Mesenteric fat pad (tissue), 1 donor: Measurements from ENCODE around the gene PRICKLE2. TPM values are rescaled to one million over a fixed set of nuclear protein-coding genes. Genes with fewer than 3 reads are reported as not detected.

Experiments used
- DNase-seq: peaks from one replicate; pipeline ENCODE4 v3.0.0-alpha.2; 2020; ENCODE audit warnings: low spot score
- total RNA-seq: library from RNA; stranded (reverse); fragmentation: NEBNext Ultra II Directional; extraction: Animal tissue kit (Norgen Biotek cat#: 25700); gene quantifications from one replicate; pipeline ENCODE4 v1.2.1, GENCODE V29; 2021
- donor health status: DM: yes; HTN: yes; CAD: no.

Gene PRICKLE2
- total RNA-seq, 1 donor from 2014 or later: 65.7 TPM

DNA sequence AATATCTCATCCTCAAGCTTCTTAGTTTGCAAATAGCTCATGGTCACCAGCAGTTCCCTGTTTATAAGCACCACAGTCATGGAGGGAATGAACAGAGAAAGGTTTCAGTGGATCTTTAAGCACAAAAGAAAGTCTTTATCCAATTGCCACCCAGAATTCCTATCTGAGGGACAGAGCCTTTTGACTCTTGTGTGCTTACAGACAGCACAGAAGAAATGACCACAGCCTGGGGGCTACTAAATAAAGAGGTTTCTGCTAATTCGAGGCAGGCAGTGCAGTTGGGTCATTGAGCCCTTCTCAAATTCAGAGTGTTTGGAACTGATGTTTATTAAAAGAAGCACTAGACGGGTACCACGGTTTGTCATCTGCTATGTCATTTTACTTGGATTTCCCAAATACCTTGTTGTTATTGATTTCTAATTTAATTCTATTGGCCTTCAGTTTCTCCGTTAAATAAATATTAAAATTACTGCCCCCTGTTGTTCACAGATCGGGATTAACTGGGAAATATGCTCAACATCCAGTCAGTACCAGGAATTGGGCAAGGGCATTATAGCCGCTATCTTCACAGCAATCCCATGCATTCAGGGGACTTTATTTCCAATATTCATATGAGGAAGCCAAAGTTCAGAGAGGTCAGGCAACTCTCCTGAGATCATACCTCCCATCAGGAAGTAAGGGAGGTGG lies 3.6 kb downstream of the PRICKLE2 start:
- DNase-seq: no peak

DNA sequence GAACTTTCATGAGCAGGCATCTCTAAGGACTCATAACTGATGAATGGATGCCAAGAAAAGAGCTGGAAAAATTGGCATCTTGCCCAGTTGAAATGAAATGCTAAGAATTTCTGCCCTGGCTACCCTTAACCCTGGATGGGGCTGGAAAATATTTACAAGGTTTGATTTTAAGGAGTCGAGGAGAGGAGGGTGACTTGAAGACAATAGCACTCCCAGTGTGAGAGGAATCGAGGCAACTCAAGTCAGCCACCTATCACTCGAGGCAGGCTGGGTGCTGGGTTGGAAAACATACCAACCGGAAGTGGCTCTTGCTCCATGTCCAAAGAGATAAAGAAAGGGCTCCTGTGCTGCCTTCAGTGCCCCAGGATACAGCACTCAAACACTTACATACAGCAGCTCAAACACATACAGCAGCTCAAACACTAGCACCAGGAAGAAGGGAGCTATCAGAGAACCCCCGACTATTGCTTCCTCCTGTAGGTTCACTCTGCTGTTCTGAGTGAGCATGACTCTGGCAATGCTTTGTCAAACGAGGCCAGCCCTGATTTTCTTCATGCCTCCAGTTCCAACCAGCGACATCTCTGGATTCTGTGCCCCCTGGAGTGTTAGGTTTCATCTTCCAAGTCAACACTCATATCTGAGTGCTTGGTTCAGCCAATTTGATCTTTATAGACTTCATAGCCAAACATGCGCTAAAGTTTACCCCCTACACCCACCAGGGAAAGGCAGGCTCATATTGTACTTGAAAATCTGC lies 4.9 kb downstream of the PRICKLE2 start:
- DNase-seq: no peak

DNA sequence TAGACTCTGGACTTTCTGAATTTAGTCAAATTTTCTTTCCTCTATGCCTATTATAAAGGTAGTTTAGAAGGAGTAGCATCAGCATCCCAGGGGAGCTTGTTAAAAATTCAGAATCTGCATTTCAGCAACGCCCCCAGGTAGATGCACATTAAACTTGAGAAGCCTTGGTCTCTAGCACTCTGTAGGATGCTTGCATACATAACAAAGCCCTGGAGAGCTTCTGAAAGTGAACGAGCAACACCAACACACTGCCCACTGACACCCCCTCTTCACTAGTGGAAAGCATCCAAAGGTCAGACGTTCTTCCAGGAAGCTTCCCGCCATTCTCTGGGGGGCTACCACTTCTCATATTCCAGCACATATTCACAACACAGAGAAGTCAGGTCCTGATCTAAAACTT lies 6.5 kb downstream of the PRICKLE2 start:
- no peak for DNase-seq

DNA sequence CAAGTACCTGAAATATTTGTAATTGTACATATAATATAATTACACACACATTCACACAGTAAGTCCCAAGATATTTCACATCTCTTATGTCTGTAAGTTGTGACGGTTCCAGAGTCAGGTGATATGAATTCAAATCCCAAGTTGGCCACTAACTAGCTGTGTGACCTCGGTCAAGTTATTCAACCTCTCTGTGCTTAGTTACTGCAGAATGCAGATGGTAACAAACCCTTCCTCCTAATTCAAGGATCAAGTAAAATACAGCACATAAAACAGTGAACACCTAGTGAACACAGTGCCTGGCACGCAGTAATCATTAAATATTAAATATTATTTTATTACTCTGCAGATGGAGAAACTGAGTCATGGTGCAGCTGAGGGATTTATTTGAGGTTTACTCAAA lies 6.9 kb downstream of the PRICKLE2 start:
- no peak for DNase-seq

DNA sequence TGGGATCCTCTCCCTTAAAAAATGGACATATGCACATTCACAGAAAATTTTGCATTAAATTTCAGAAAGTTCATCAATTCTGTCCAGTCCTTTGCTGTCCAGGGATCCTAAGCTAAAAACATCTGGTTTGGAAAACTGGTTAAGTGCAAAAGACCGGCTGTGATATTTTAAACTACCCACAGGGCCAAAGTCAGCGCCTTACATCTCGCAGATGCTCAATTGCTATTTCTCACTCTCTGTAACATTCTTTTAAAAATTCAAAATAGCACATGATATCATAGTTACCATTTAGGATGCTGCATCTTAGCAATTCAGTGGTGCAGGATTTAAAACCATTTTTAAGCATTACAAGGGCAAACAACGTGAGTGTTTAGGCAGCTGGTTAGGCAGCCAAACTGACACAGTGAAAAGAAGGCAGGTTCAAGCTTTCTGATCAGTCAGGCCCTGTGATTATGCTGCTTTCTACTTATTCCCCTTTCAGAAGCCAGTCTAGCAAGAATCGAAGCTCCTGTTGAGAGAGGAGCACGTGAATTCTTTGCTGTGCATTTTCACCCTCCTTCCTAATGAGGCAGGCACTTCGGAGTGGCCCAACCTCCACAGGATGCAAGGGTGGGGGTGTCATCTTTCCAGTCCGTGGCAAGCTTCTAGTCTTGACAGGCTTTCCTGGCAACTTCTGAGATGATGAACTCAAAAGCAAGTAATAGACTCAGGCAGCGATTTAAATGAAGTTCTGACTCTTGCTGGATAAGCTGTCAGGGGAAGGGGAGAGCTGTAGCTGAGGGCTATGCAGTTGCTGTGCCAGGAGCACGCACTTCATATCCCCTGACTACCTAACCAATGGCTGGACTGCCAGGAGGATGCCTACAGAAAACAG lies 8.8 kb downstream of the PRICKLE2 start:
- no peak for DNase-seq

DNA sequence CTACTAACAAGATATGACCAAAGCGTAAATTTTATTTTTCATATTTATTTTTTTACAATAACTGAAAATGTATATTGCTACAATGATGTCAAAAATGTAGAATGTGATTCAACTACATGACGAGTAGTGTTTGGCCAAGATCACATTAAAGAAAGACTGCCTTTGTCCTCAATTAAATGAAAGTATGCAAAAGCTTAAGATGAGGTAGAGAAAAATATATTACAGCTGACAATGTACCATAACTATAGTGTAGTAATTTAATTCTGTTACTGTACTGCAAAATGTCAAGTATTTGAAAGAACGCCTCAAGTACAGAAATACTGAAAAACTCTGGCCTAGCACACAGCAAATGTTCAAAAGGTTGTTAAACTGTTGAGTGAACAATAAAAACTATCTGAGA lies 9.7 kb downstream of the PRICKLE2 start:
- DNase-seq: no peak

DNA sequence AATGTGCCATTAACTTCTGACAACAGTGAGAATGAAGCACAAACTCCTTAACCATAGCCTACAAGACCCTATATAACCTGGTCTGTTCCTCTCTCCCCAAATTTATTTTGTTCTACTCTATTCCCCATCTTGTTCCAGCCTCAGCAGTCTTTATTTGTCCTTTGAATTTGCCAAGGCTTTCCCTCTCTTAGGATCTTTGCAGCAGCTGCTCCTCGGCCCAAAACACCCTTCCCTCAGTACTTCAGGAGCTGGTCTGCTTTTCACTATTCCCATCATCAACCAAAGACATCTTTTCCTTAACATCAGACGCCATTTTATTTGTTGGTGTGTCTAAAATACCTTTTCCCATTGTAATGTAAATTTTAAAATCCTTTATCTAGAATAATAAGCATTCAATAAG lies 10.2 kb downstream of the PRICKLE2 start:
- no peak for DNase-seq

DNA sequence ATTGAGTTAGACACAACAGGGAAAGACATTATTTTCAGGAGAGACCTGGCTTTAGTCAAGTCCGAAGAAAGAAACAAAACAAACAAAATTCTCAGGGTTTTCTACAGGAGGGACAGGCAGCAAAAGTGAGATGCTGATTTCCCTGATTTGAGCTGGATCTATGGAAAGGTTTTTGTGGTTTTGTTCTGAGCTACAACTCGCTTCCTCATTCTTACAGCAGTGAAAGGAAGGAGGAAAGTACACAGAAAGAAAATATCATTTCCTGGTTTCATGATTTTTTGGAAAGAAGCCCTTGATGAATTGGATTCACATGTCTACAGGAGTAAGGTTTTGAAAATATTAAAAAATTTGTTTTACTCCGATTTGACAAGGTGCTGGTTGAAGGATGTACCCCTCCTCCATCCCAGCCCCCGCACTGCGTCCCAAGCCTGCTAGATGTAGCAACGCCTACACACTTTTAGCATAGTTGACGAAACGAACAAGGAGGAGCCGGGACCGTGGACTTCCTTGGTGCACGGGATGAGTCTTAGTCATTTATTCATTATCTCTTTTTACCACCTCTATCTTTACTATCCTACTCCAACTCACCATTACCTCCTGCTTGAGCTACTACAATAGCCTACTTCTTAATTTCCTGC lies 10.8 kb downstream of the PRICKLE2 start:
- DNase-seq: no peak

DNA sequence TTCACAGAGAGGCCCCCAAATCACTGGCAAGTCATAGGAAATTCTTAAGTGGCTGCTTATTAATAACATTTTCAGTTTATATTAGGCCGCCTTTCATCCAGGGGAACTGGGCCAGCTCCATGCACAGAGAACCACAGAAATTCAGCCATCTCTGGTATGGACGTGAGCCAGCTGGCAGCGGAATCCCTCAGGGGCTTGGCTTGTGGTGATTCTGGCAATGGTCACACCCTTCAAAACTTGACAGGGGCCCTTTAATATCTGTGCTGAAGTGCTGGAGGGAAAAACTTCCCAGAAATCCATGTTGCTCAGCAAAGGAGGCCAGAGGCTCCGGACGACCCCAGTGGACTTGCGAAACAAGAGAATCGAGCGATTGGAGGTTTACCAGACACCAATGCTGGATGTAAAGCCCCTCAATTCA lies 11.3 kb downstream of the PRICKLE2 start:
- no peak for DNase-seq

DNA sequence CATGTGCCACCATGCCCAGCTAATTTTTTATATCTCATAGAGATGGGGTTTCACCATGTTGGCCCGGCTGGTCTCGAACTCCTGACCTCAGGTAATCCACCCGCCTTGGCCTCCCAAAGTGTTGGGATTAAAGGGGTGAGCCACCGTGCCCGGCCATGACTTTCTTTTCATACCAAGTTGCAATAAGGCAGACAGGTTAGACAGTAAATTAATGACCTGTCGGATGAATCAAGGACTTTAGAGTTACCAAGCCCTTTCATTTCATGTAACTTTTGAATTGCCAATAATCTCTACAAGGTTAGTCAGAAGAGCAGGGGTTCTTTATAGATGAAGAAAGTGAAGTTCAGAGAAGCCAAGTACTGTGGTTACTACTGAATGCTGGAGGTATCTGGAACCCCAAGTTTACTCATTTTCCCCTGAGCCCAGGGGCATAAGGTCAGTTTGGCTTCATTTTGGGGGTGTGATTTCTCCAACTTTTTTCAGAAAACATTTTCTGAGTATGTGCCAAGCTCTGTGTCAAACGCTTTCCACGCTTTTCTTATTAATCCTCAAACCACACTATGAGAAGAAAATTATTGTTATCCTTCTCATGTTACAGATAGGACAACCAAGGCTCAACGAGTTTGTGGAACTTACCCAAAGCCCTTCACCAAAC lies 11.9 kb downstream of the PRICKLE2 start:
- DNase-seq: no peak

DNA sequence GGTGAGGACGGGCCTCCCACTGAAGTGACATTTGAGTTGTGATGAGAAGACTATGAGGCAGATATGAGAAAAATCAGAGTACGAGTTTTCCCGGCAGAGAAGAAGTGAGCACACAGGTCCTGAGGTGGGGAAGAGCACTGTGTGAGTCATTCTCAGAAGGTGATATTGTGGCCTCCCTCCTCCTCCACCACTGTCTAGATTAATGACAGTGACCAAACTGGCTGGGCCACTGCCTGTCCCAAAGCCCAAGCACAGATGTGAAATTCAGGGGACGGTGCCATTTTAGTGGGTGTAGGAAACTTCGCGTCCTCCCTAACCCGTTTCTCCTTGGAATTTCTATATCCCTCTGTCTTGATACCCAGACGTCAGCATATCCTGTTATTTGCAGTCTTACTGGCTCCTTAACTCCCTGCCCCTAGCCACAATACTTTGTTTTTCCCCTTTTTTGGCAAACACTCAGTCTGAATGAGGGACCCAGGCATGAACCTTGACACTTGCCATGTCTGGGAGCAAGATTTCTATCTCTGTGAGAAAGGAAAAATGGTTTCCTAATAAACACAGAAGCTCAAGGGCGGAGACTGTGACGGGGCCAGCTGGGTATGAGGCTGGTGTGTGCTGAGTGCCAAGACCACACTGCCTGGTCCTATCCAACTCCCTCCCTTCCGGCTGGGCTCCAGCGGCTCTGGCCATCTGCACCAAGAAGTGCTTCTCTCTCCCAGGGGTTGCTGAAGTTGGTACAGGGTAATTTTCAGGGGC lies 15.2 kb downstream of the PRICKLE2 start:
- no peak for DNase-seq

DNA sequence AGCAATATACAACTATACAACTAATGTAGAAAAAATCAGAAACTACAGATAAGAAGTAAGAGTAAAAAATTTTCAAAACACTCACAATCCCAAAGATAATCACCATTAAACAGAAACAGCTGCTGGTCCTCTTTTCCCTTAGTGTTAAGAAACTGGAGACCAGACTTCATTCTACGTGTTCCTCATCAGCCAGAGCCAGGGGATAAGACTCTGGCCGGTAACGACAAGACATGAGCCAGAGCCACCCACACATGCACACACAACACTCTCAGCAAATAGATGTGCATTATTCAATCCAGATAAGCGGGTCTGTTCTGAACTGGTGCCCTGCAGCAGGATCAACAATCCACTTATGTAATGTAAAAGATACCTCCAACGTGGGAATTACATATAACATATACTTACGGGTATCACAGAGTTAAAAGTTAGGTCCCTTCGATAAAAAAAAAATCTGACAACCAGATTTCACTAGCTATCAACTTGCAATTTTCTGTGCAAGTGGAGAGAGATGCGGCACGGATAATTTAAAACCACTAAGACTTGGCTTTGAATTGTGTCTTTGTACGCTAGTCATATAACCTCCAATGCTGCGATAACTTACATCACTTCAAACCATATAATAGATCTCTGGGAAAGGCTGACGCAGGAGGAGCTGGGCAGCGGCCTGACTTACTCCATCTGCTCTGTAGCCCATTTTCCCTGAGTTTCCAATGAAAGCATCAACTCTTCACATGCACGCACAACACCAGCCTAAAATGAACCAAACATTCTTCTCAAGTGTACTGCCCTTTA lies 17.8 kb downstream of the PRICKLE2 start:
- no peak for DNase-seq

DNA sequence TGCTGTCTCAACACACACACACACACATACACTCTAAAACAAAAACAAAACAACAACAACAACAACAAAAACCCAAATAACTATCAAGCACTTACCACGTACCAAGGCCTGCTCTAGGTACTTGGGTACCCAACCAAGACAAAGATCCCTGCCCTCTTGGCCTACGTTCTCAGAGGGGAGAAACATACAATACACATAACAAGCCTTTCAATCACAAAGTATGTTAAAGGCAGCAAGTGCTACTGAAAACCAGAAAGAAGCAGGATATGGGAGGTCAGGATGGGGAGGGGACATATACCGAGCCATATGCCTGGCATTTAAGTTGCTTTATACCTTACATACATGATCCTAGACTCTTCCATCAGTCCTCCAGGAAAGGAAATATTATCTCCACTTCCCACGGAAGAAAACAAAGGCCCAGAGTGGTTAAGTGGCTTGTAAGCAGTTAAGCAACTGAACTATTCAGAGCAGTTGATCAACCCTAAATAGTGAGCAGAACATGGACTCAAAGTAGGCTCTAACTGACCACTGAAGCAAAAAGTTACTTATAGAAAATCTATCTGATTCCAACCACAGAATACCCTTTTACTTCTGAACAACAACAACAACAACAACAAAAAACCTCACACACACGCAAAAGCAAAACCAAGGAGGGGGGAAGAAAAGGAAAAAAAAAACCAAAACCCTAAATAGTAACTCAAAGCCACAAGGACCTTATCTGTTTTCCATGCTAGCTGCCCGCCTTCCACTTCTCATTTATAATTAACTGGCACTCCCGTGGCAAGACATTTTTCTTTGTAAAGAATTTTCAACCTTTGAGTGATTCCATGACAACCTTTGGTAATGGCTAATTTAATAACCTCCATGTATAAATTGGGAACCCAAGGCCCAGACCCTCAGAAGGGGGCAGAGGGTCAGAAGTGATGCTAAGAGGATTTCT lies 21.0 kb downstream of the PRICKLE2 start:
- DNase-seq: no peak

DNA sequence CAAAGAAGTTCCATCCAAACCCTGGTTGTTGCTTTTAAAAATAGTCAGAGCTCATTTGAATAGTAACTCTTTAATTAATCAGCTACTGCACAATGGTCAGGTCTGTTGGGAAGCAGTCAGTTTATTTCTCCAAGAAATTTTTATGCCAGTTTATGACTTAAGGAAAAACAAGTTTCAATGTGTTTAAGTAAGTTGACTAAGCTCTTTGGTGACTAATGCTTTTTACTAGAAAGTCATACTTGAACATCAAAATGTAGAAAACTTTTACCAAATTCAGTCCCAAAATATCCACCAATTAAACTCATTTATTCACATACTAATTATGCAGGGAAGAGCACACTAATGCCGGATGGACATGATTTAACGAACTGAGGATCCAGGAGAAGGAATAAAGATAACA lies 22.1 kb downstream of the PRICKLE2 start:
- DNase-seq: no peak

DNA sequence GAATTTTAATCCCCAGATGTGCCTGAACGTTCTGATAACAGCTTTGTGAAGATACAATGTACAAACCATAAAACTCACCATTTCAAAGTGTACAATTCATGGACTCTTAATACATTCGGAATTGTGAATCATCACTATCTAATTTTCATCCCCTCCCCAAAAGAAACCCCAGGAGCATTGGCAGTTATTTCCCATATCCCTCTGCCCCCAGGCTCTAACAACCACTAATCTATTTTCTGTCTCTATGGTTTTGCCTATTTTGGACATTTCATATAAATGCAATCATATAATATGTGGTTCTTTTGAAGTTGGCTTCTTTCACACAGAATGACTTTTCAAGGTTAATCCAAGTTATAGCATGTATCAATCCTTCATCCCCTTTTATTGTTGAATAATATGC lies 25.3 kb downstream of the PRICKLE2 start:
- no peak for DNase-seq

DNA sequence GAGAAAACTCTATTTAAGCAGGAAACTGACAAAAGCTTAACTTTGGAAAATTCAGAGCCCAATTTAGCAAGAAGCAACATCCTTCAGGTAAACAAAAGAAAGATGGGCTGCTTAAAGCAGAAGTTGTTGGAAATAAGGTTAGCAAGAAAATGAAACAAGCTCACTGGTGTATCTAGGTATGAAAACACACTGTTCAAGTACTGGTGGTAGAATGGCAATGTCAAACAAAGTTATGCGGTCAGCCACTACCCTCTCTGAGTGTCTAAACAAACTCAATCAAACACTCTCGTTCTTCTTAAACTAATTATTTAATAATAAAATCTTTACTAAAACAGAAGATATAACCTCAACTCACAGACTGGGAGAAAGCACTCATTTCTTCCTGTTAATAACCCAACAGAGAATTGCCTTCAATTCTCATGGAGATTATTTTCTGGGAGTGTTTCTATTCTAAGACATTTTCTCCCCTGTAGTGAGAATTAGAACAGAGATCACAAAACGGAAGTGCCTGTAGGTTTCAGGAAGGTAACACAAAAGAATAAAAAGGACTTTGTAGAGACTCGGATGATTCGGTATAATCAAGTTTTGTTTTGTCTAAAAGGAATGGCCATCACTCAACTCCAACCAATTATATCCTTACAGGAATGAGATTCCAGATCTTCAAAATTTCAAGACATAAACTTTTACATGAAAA lies 28.9 kb downstream of the PRICKLE2 start:
- DNase-seq: no peak

DNA sequence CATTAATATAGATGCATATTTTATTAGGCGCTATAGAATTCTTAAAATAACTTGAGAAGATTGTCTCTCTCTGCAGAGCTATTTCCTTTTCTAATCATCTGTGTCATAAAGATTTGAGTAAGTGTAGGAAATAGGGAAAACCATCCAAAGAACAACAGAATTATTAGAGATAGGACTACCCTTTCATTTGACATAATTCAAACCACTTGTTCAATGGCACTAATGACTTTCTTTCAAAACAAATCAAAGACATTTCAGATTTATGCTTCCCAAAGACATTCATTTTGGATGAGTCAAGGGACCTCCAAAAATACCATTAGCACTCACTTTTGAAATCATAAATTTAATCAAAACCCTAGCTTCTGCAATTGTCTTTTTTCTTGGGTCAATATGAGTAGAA lies 29.5 kb downstream of the PRICKLE2 start:
- no peak for DNase-seq

DNA sequence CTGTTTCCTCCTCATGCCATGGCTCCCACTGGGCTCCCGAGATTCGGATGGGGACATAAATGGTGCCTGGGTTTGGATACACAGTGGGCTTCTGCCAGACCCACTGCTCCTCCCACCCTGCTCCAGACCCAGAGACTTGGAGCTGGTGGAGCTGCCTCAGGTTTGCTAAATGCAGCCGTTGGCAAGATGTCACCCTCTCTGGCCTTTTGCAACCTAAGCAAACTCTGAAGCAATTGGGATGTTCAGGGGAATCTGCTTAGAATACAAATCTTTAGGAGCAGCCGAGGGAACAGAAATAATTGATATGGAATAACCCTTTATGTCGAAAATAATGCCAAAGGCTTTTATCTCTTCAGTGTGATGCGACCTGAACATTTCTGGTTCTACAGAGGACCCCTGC lies 33.4 kb downstream of the PRICKLE2 start:
- no peak for DNase-seq
